GM12801 (cell line): ENCODE data around the gene TNPO2.

Source experiments
- CTCF ChIP-seq: IDR thresholded peaks from one replicate; pipeline ENCODE4 v1.5.1; 2011; ENCODE audit warnings: control low read depth; ENCODE audit not compliant: insufficient read length; ENCODE audit errors: extremely low read depth

The TNPO2 gene

GRCh38 chr19:12655546-12655945, 68.2 kb downstream of the TNPO2 start:
- no peak for TF ChIP-seq CTCF

GRCh38 chr19:12652219-12652618, 71.5 kb downstream of the TNPO2 start:
- no peak for TF ChIP-seq CTCF

- no peak for TF ChIP-seq CTCF
Observed at GRCh38 chr19:12649941-12650340, 73.8 kb downstream of the TNPO2 start.
